ENCODE data around the gene TRIP10. TPM values are rescaled to one million over a fixed set of nuclear protein-coding genes. Genes with fewer than 3 reads are reported as not detected.

TRIP10 gene
- total RNA-seq, 1 donor from 2014 or later, result 65.8 TPM

GRCh38 chr19:6700586-6701316, 38.7 kb upstream of the TRIP10 start:
- intact Hi-C loops (cut with DNase I), result no loop called here
- Histone ChIP-seq H3K4me3 (no peak overlapping the region), H3K27me3 (ENCODE audit: low read depth) (no peaks in the 10 kb centered on the region), H3K36me3 (peaks cover 71% of the 10 kb centered on the region), H3K27ac (no peak overlapping the region), H3K4me1 (no peaks in the 10 kb centered on the region), H3K9me3 (no peaks in the 10 kb centered on the region)
- DNase-seq (no peak), ATAC-seq (no peak)
- TF ChIP-seq CTCF (IDR thresholded peaks at IDR 0.05), result no peak

- no peaks in the 10 kb centered on the region for H3K4me1 ChIP-seq
- intact Hi-C loops (cut with DNase I), result no loop called here
- peak in 1 of 2 donors; percentile 18 for ATAC-seq
- DNase-seq, result no peak
- H3K27ac ChIP-seq, result no peak overlapping the region
- H3K27me3 ChIP-seq (ENCODE audit: low read depth), result peaks cover 3% of the 10 kb centered on the region
- TF ChIP-seq CTCF (IDR thresholded peaks at IDR 0.05), result no peak
- H3K4me3 ChIP-seq, result no peak overlapping the region
- H3K9me3 ChIP-seq, result no peaks in the 10 kb centered on the region
- H3K36me3 ChIP-seq, result peaks cover 64% of the 10 kb centered on the region
Observed at GRCh38 chr19:6705931-6706632, 33.4 kb upstream of the TRIP10 start.

GRCh38 chr19:6706633-6706958, 32.9 kb upstream of the TRIP10 start:
- no peak for TF ChIP-seq CTCF (IDR thresholded peaks at IDR 0.05)
- H3K27me3 ChIP-seq (ENCODE audit: low read depth), result peaks cover 3% of the 10 kb centered on the region
- H3K4me3 ChIP-seq, result no peak overlapping the region
- intact Hi-C loops (cut with DNase I), result no loop called here
- ATAC-seq, result peak; percentile 14 to 15
- no peak overlapping the region for H3K27ac ChIP-seq
- H3K4me1 ChIP-seq, result no peaks in the 10 kb centered on the region
- DNase-seq, result no peak
- no peaks in the 10 kb centered on the region for H3K9me3 ChIP-seq
- peaks cover 64% of the 10 kb centered on the region for H3K36me3 ChIP-seq

- Histone ChIP-seq H3K4me1 (no peaks in the 10 kb centered on the region), H3K36me3 (peaks cover 64% of the 10 kb centered on the region), H3K27me3 (ENCODE audit: low read depth) (peaks cover 3% of the 10 kb centered on the region), H3K27ac (no peak overlapping the region), H3K4me3 (no peak overlapping the region), H3K9me3 (no peaks in the 10 kb centered on the region)
- intact Hi-C loops (cut with DNase I), result no loop called here
- DNase-seq (no peak), ATAC-seq (peak in 1 of 2 donors; percentile 8)
- TF ChIP-seq CTCF (IDR thresholded peaks at IDR 0.05), result no peak
Observed at GRCh38 chr19:6707011-6707657, 32.3 kb upstream of the TRIP10 start.

DNA sequence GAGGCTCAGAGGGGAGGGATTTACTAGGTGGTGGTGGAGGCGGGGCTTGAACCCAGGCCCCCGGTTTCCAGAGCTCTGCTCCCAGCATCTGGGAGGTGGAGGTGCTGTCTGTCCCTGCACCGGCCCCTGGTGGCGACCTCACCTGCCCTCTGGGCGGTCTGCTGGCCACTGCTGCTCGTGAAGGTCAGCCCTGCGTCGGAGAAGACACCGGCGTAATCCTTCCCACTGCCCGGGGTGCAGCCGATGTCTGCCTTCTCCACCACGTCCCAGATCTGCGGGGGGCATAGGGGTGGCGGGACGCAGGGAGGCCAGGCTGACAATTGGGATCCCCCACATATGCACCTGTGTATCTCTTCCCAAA, 31.8 kb upstream of the TRIP10 start:
- intact Hi-C loops (cut with DNase I), result no loop called here
- H3K27me3 ChIP-seq (ENCODE audit: low read depth), result peaks cover 3% of the 10 kb centered on the region
- no peak for TF ChIP-seq CTCF (IDR thresholded peaks at IDR 0.05)
- ATAC-seq, result no peak
- no peak for DNase-seq
- no peak overlapping the region for H3K4me3 ChIP-seq
- H3K9me3 ChIP-seq, result no peaks in the 10 kb centered on the region
- peaks cover 62% of the 10 kb centered on the region for H3K36me3 ChIP-seq
- H3K4me1 ChIP-seq, result no peaks in the 10 kb centered on the region
- no peak overlapping the region for H3K27ac ChIP-seq

Data from lower lobe of right lung (tissue), 2 donors.